Prostate gland (tissue), 2 donors: ENCODE data around the gene JMJD1C.

Experiments
- POLR2A ChIP-seq: fragments of 450-650 bp; IDR thresholded peaks from one replicate; pipeline ENCODE4 v1.6.1; 2016; ENCODE audit warnings: antibody characterized with exemption, mild to moderate bottlenecking
- TF ChIP-seq, protein P1 (sequence below), 4 experiments: fragments of 200-600 bp in 2 of 4; fragments of 450-650 bp in 2 of 4; sonication (generic) in 2 of 4; IDR thresholded peaks; 1 replicate in 3 of 4; 2 replicates in 1 of 4; pipeline ENCODE4 v1.5.1; 2016 to 2019; ENCODE audit warnings: antibody characterized with exemption in 4 of 4, mild to moderate bottlenecking in 2 of 4, moderate library complexity in 2 of 4

- TF ChIP-seq, protein P1, sequence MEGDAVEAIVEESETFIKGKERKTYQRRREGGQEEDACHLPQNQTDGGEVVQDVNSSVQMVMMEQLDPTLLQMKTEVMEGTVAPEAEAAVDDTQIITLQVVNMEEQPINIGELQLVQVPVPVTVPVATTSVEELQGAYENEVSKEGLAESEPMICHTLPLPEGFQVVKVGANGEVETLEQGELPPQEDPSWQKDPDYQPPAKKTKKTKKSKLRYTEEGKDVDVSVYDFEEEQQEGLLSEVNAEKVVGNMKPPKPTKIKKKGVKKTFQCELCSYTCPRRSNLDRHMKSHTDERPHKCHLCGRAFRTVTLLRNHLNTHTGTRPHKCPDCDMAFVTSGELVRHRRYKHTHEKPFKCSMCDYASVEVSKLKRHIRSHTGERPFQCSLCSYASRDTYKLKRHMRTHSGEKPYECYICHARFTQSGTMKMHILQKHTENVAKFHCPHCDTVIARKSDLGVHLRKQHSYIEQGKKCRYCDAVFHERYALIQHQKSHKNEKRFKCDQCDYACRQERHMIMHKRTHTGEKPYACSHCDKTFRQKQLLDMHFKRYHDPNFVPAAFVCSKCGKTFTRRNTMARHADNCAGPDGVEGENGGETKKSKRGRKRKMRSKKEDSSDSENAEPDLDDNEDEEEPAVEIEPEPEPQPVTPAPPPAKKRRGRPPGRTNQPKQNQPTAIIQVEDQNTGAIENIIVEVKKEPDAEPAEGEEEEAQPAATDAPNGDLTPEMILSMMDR (IDR thresholded peaks at IDR 0.05), result no peak
- no peak for TF ChIP-seq POLR2A
Observed at GRCh38 chr10:63348245-63348850, 117.4 kb downstream of the JMJD1C start.
